Stimulated activated naive CD8-positive, alpha-beta T cell treated with anti-CD3 and anti-CD28 coated beads, Interleukin-15, amount 100 ng/mL, for 72 hours (primary cell): ENCODE measurements around the gene OMA1.
"Not testable (repeated sequence)": the region's sequence is repeated elsewhere in the genome, so short reads cannot be mapped to it uniquely, and the experiment has no call there.

Experiments used
- ATAC-seq: fragments of 150-1000 bp; cut with Tn5 transposase; 2 replicates; pipeline ENCODE4 v1.10.0; 2021; ENCODE audit warnings: mild to moderate bottlenecking, moderate library complexity
- DNase-seq, 2 donors: peaks; one replicate each; pipeline ENCODE4 v3.0.0; 2021 to 2022
- H3K27ac Mint-ChIP-seq, 2 donors: one replicate each; pipeline ENCODE4 v1.8.0; 2022; ENCODE audit warnings: mild to moderate bottlenecking in 2 of 2, mixed read lengths in 2 of 2, moderate library complexity in 2 of 2
- H3K27me3 Mint-ChIP-seq: one replicate; pipeline ENCODE4 v1.8.0; 2022; ENCODE audit warnings: mixed read lengths
- H3K4me1 Mint-ChIP-seq: one replicate; pipeline ENCODE4 v1.8.0; 2022; ENCODE audit warnings: mild to moderate bottlenecking, mixed read lengths
- H3K4me3 Mint-ChIP-seq, 2 donors: one replicate each; pipeline ENCODE4 v1.8.0; 2022; ENCODE audit warnings: mild to moderate bottlenecking in 2 of 2, mixed read lengths in 2 of 2, moderate library complexity in 1 of 2
- H3K9me3 Mint-ChIP-seq, 2 donors: one replicate each; pipeline ENCODE4 v1.8.0; 2022; ENCODE audit warnings: mixed read lengths in 2 of 2

Gene OMA1

DNA sequence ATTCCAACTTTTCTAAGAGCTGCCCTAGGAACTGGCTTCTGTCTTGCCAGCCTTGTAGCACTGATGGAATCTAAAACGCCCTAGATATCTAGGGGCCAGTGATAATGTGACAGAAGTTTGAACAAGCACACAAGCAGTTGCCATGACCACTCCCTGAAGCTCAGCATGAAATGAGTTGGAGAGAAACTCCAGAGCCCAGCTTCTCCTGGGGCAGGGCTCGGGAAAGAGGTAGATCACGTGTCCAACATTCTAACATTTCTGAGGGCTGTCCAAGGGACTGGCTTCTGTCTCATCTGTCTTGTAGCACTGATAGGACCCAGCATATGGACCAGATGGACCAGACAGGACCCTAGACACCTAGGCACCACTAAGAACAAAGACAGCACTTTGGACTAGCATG lies 37.9 kb downstream of the OMA1 start:
- Mint-ChIP-seq H3K4me3 (no peak overlapping the region), H3K9me3 (peaks cover 0 to 10% of the 10 kb centered on the region in 2 donors), H3K27me3 (no peaks in the 10 kb centered on the region), H3K27ac (peak overlapping the region in 1 of 2 donors; percentile 11), H3K4me1 (peaks cover 7% of the 10 kb centered on the region)
- no peak for ATAC-seq
- DNase-seq, result no peak

DNA sequence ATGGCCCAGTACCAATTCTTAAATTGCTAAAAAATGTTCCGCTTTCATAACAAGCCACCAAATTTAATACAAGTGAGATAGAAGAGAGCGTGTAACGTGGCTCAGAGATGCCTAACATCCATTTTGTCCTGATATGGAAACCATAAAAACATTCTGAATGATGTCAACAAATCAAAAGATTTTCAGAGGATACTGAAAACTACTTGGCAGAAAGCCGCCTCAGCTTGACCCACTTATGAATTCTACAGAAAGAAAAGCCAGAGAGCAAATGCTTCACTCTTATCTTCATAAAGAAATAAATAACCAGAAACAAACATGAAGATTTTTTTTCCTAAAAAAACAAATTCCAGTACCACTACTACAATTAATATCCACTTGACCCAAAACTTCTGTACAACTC lies 41.2 kb downstream of the OMA1 start:
- Mint-ChIP-seq H3K27me3 (no peaks in the 10 kb centered on the region), H3K9me3 (no peaks in the 10 kb centered on the region), H3K4me3 (no peak overlapping the region)

DNA sequence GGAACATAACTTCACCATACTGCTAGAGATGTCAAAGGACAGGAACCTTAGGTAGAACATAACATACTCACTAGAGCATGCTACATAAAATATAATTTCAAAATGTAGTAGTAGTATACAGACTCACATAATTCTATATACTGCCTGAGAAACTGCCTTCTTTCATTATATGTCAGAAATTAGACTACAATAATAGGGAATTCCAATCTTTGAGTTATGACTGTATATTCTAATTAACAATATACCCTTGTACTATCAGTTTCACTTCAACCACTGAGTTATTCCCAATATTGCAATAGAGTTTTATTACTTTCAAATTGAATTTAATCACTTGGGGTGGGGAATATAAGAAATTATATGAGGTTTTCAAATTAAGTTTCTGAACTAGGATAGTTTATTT lies 44.0 kb downstream of the OMA1 start:
- Mint-ChIP-seq H3K27ac (no peak overlapping the region), H3K27me3 (no peaks in the 10 kb centered on the region), H3K9me3 (no peaks in the 10 kb centered on the region), H3K4me3 (no peak overlapping the region), H3K4me1 (peaks cover 31% of the 10 kb centered on the region)
- DNase-seq, result no peak
- peak; percentile 56 for ATAC-seq

More for the DNA sequence above, 41.2 kb downstream of the OMA1 start:
- no peak for DNase-seq
- Mint-ChIP-seq H3K27ac (no peak overlapping the region), H3K4me1 (peaks cover 20% of the 10 kb centered on the region)
- ATAC-seq, result no peak

DNA sequence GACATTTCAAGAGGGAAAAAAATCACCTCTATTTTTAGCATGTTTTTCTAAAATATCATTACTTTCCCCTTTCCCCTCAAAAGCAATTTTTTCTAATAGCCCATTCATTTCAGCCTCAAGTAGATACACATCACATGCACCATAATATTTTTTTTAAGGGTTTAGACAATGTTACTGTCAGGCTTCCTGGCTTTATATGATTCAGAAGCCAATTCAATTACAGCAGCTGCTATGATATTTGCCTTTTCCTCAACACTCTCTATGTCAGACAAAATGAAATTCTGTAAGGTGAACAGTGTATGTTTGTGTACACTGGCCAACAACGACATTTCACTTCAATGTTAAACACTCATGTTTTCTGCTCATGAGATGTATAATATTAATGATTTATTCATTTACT lies 46.5 kb downstream of the OMA1 start:
- no peaks in the 10 kb centered on the region for H3K9me3 Mint-ChIP-seq
- ATAC-seq (no peak), DNase-seq (no peak)
- no peak overlapping the region for H3K4me3 Mint-ChIP-seq
- no peak overlapping the region for H3K27ac Mint-ChIP-seq
- H3K27me3 Mint-ChIP-seq, result no peaks in the 10 kb centered on the region
- peaks cover 37% of the 10 kb centered on the region for H3K4me1 Mint-ChIP-seq

DNA sequence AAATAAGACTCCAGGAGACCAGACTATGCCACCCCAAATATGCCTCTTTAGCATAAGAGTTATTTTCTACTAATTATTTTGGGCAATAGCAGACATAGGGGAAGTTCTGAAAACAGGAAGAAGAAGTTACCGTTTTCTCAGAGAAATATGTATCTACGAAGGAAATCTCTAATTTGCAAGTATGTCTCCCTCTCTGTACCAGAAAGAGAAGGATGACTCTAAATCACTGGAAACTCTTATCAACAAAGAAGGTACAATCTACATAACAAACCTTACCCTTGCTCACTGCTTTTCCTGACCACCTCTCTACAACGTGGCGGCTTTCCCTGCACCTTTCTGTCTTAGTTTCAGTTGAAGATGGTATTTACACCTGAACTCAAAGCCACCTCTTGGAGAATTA lies 49.0 kb downstream of the OMA1 start:
- Mint-ChIP-seq H3K27me3 (no peaks in the 10 kb centered on the region), H3K9me3 (no peaks in the 10 kb centered on the region), H3K27ac (no peak overlapping the region), H3K4me3 (no peak overlapping the region), H3K4me1 (peaks cover 31% of the 10 kb centered on the region)
- ATAC-seq, result no peak
- DNase-seq, result no peak

DNA sequence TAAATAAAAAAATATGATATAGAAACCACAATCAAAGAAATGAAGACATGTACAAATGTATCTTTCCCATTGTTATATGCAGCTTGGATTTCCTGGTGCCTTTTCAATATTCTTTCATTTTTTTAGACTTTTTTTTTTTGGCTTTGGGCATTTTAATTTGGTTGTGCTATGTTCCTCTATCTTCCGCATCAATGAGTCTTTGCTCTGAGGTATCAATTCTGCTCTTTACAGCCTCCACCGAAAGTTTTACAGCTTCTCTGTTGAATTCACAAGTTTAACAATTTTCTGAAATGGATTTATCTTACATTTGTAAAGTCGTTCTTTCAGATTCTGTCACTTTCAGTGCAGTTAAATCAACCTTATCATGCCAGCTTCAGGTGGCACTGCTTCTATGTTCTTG lies 50.5 kb downstream of the OMA1 start:
- H3K4me1 Mint-ChIP-seq, result peaks cover 25% of the 10 kb centered on the region
- no peak for ATAC-seq
- H3K4me3 Mint-ChIP-seq, result no peak overlapping the region
- no peaks in the 10 kb centered on the region for H3K27me3 Mint-ChIP-seq
- H3K27ac Mint-ChIP-seq, result no peak overlapping the region
- no peak for DNase-seq
- H3K9me3 Mint-ChIP-seq, result peaks cover 0 to 5% of the 10 kb centered on the region in 2 donors

DNA sequence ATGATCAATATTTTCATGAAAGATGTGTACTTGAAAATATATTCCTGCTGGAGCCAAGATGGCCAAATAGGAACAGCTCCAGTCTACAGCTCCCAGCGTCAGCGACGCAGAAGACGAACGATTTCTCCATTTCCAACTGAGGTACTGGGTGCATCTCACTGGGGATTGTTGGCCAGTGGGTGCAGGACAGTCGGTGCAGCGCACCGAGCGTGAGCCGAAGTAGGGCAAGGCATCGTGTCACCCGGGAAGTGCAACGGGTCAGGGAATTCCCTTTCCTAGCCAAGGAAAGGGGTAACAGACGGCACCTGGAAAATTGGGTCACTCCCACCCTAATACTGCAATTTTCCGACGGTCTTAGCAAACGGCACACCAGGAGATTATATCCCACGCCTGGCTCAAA lies 57.6 kb downstream of the OMA1 start:
- H3K9me3 Mint-ChIP-seq, H3K4me3 Mint-ChIP-seq, H3K27me3 Mint-ChIP-seq, H3K27ac Mint-ChIP-seq, DNase-seq, ATAC-seq: not testable (repeated sequence)
- peaks cover 16% of the 10 kb centered on the region for H3K4me1 Mint-ChIP-seq

DNA sequence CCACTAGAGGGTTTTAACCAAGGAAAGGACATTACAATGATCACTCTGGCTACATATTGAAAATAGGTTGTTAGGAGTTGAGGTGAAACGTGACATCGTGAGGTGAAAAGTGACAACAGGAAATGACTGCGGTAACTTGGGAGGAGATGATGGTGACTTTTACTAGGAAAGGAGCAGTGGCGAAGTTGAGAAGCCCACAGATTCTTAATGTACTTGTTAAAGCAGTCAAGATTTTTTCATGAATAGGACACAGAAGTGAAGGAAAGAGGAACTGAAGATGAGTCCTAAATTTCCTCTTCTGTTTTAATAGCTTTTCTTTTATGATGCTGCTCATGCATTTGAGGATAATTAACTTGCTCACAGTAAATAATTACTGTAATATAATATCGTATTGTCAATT lies 59.5 kb downstream of the OMA1 start:
- DNase-seq, result no peak
- Mint-ChIP-seq H3K27ac (no peak overlapping the region), H3K4me3 (no peak overlapping the region), H3K4me1 (peaks cover 14% of the 10 kb centered on the region), H3K9me3 (peaks cover 0 to 2% of the 10 kb centered on the region in 2 donors), H3K27me3 (no peaks in the 10 kb centered on the region)
- no peak for ATAC-seq

DNA sequence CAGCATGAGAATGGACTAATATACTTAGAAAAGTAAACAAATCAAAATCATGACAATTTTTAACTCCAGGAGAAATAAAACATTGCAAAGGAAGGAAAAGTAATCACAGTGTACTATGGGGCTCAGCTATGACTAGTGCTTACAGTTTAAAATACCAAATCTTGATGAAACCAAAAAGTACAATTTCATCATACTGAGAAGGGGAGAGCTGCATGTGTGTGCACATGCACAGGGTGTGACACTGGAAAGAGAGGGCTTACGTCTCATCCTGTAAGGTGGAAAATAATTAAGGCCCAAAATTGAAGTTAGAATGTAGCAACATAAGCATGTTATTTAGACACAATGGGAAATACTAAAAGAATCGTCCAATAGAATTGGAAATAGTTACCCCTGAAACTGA lies 64.6 kb downstream of the OMA1 start:
- H3K27me3 Mint-ChIP-seq, result no peaks in the 10 kb centered on the region
- DNase-seq (no peak), ATAC-seq (no peak)
- H3K4me1 Mint-ChIP-seq, result peaks cover 7% of the 10 kb centered on the region
- peaks cover 4 to 7% of the 10 kb centered on the region in 2 donors for H3K9me3 Mint-ChIP-seq
- peak overlapping the region in 1 of 2 donors; percentile 48 for H3K27ac Mint-ChIP-seq
- H3K4me3 Mint-ChIP-seq, result no peak overlapping the region

DNA sequence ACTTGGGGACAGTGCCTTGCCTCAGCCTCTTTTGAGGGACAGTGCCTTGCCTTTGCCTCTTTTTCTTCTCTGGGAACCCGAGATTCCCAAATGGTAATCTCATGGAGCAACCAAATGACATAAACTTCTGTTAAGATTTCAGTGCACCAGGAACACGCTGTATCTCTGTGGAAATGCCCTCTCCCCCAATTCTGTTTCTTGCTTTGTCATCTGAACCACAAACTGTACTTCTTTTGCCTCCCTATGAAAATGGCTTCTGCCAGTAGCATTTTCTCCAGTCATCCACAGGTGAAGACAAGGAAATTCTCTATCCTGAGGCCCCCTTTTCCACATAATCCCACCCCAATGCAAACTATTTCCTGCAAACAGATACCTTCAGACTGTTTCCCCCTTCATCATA lies 66.3 kb downstream of the OMA1 start:
- H3K27me3 Mint-ChIP-seq, result no peaks in the 10 kb centered on the region
- no peaks in the 10 kb centered on the region for H3K4me1 Mint-ChIP-seq
- H3K4me3 Mint-ChIP-seq, result no peak overlapping the region
- ATAC-seq (no peak), DNase-seq (no peak)
- H3K9me3 Mint-ChIP-seq, result peaks cover 4 to 7% of the 10 kb centered on the region in 2 donors
- no peak overlapping the region for H3K27ac Mint-ChIP-seq

DNA sequence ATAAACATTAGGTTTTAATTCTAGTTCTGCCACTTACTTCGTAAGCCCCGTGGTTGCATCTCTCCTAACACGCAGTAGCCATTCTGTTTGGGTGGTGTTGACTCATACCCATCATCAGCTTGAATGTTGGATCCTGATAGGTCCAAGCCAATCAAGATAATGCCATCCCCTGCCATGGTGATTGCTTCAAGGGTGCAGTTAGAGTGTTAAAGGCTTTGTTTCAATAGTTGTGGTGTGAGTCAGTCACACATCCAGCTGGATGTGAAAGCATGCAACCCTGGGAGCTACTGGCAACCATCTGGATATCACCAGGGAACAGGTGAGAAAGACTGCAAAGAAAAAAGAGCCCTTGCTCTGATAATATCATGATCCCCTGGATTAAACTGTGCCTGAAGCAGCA lies 69.1 kb downstream of the OMA1 start:
- Mint-ChIP-seq H3K27ac (no peak overlapping the region), H3K4me1 (no peaks in the 10 kb centered on the region), H3K9me3 (peaks cover 4 to 7% of the 10 kb centered on the region in 2 donors)

DNA sequence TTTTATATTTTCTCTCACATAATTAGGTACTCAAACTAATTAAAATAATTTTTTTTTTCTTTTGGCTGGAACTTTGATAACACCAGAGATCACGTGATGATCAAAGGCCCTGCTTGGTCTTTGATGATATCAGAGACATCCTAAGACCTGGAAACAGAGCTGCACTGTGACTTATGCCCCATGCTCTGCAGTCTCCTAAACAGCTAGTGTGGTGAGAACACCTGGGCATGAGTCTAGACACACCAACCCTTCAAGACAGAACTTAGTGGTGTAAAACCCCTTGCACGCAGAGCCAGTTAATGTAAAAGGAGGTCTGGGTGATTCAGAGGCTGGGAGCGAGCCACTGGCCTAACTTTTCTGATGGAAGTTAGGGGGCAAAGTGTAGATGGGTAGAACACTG lies 70.3 kb downstream of the OMA1 start:
- no peak for DNase-seq
- H3K27me3 Mint-ChIP-seq, result no peaks in the 10 kb centered on the region
- H3K4me1 Mint-ChIP-seq, result no peaks in the 10 kb centered on the region
- peaks cover 0 to 7% of the 10 kb centered on the region in 2 donors for H3K9me3 Mint-ChIP-seq
- ATAC-seq, result no peak
- H3K4me3 Mint-ChIP-seq, result no peak overlapping the region
- no peak overlapping the region for H3K27ac Mint-ChIP-seq

More for the DNA sequence above, 69.1 kb downstream of the OMA1 start:
- DNase-seq (no peak), ATAC-seq (no peak)
- Mint-ChIP-seq H3K27me3 (no peaks in the 10 kb centered on the region), H3K4me3 (no peak overlapping the region)

DNA sequence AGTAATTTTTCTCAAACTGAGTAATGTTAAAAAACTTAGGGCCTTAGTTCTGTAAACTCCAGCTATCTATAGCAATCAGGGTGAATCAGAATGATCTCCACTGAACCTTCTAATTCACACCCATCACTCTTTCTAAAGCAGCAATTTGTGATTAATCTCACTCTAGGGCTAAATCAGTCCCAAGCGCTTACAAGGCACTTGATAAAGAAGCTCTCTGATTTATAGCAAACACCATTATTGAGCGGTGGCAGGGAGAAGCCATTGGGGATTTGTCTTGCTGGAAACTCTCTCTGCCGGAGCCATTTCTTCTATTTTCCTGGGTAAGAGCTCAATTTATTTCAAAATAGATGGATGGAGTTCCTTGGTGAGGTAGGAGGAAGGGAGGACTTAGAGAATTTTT lies 77.0 kb downstream of the OMA1 start:
- Mint-ChIP-seq H3K4me1 (no peaks in the 10 kb centered on the region), H3K4me3 (no peak overlapping the region), H3K27me3 (no peaks in the 10 kb centered on the region), H3K27ac (no peak overlapping the region), H3K9me3 (no peaks in the 10 kb centered on the region)
- ATAC-seq (no peak), DNase-seq (no peak)

DNA sequence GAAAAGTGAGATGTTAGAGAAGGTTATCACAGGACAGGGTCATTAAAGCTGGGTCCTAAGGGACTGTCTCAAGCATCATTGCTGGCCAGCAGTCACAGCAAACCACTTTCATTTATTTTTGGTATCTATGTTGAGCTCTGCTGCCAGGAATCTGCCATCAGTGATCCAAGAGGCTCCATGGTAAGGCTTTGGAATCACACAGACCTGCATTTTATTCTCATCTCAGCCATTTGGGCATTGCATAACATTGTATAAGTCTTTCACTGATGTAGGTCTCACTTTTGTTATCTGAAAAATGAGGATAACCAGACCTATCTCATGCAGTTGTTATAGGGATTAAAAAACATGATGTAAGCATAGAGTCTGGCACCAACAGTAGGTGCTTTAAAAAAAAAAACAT lies 77.5 kb downstream of the OMA1 start:
- Mint-ChIP-seq H3K4me3 (no peak overlapping the region), H3K9me3 (no peaks in the 10 kb centered on the region), H3K27me3 (no peaks in the 10 kb centered on the region), H3K27ac (no peak overlapping the region), H3K4me1 (no peaks in the 10 kb centered on the region)
- ATAC-seq (no peak), DNase-seq (no peak)

DNA sequence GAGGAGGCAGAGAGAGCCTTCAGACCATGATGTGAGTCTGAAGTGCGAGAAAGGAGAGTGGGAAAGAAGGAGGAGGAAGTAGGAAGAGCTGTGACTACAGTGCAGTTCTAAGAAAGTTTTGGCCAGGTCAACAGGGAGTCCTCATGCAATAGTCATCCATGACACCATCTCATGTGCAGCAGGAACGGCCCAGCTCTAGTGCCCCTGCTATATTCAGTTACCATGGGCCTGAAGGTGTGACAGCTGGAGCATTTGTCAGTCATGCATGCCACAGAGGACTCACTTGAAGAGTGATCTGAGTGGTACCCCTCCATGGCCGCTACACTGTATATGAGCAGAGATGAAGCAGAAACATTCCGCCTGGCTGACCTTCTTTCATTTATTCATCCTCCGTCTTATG lies 77.9 kb downstream of the OMA1 start:
- Mint-ChIP-seq H3K4me3 (no peak overlapping the region), H3K27me3 (no peaks in the 10 kb centered on the region), H3K27ac (no peak overlapping the region), H3K4me1 (no peaks in the 10 kb centered on the region), H3K9me3 (no peaks in the 10 kb centered on the region)
- ATAC-seq, result no peak
- no peak for DNase-seq

DNA sequence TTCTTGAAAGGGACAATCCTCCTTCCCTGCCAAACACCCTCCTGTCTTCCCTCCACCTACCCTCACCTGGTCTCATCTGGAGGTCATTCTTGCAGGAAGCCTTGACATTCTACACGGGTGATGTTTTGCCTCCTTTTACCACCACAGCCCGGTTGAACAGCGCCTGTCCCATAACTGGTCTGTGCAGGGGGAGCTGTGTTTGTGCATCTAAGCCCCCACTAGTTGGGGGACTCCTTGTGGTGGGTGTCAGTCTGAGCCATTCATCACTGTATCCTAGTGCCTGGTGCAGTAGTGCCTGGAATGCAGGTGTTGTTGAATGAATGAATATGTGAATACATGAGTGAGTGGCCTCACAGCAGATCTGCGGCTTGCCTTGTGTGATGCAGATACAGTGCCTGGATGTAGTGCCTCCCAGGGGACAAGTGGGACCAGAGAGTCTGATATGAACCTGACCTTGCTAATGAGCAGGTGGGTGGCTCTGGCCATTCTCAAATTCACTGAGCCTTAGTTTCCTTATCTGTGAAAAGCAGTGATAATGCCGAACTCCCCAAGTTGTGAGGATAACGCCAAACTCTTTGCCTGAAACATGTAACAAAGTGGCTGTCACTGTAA lies 79.8 kb downstream of the OMA1 start:
- Mint-ChIP-seq H3K4me3 (no peak overlapping the region), H3K27me3 (no peaks in the 10 kb centered on the region), H3K4me1 (no peaks in the 10 kb centered on the region), H3K9me3 (no peaks in the 10 kb centered on the region), H3K27ac (no peak overlapping the region)
- ATAC-seq (no peak), DNase-seq (no peak)
